DMS79 (cell line): ENCODE results near the gene PTGDR.

ENCODE experiments used
- DNase-seq: peaks from one replicate; lab custom pipeline; 2025; lab: John Stamatoyannopoulos, UW

The PTGDR gene

GRCh38 chr14:52265253-52265652 is 2.2 kb upstream of the PTGDR start:
- no peak for DNase-seq

DNA sequence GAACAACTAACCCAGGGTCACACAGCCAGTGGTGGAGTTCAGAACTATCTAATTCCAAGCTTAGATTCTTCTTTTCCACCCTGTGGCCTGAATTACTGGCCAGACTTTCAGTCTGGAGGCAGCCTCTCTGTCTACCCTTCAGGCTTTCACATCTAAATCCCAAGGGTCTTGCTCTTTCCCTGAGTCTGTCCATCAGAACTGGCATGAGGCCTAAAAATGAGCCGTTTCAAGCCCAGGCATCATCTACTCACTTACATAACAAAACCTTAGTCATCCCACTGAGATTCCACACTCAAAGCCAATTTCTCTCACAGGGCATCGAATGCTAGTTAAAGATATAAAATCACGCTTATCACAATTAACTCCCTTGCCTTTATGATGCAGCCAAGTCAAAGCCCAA is 1.3 kb upstream of the PTGDR start:
- no peak for DNase-seq

GRCh38 chr14:52266782-52267181 is 716 bp upstream of the PTGDR start:
- no peak for DNase-seq

DNA sequence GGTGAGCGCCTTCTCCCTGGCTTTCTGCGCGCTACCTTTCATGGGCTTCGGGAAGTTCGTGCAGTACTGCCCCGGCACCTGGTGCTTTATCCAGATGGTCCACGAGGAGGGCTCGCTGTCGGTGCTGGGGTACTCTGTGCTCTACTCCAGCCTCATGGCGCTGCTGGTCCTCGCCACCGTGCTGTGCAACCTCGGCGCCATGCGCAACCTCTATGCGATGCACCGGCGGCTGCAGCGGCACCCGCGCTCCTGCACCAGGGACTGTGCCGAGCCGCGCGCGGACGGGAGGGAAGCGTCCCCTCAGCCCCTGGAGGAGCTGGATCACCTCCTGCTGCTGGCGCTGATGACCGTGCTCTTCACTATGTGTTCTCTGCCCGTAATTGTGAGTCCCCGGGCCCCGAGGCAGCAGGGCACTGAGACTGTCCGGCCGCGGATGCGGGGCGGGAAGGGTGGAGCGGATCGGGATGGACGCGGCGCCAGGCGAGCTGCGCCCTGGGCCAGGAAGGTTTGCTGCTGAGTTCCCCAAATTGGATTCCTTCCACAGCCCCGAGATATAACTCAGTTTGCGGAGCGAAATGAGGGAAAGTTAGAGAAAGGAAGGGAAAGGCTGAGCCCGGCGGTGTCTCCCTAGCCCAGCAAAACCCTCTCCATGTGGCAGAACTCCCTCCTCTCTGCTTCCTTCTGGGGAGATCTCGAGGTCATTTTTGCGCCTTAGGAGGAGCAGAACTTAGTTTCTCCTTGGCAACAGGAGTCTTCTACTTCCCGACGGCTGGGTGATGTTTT is 972 bp downstream of the PTGDR start:
- no peak for DNase-seq

DNA sequence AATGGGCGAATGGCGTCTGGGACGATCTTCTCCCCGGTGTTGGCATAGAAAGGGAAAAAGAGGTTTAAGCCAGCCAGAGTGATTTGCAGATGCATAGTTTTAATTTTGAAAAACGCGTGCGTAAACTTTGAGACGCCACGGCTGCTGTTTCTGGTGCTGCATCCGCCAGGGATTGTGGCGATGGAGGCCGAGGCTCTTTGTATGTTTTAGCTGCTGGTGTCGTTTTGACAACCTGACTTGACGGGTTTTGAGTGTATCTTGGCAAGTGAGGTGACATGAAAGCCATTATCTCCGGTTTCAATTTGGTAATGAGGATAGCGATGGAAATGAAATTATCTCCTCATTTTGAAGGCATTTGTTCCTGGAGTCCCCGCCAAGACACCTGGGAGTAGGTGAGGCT is 1.6 kb downstream of the PTGDR start:
- DNase-seq = no peak

DNA sequence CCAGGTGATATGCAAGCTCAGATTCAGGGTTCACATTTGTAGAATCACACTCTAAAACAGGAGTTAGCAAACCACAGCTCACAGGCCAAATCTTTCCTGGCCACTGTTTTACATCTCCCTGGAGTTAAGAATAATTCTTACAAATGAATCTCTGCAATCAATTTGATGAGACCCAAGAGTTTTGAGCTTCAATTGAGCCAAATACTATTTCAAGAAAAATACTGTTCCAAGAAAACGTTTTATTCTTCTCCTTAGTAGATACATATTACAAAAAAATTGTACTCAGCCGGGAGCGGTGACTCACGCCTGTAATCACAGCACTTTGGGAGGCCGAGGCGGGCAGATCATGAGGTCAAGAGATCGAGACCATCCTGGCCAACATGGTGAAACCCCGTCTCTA is 2.5 kb downstream of the PTGDR start:
- DNase-seq = no peak

DNA sequence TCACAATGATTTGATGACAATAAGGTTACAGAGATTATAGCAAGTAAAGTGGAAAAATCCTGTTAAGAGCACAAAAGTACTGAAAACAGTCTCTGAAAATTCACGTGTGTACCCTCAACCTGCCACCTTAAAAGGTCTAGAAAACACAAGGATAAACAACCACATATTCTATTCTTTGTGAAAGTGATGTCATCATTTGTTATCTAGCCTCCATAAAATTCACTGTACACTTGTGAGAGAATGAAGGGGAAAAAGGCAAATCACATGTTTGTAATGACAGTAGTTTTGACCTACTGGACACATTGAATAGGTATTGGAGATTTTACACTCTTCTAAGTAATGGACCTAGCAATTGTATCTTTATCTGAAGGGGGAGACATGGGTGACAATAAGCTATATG is 4.0 kb downstream of the PTGDR start:
- no peak for DNase-seq

DNA sequence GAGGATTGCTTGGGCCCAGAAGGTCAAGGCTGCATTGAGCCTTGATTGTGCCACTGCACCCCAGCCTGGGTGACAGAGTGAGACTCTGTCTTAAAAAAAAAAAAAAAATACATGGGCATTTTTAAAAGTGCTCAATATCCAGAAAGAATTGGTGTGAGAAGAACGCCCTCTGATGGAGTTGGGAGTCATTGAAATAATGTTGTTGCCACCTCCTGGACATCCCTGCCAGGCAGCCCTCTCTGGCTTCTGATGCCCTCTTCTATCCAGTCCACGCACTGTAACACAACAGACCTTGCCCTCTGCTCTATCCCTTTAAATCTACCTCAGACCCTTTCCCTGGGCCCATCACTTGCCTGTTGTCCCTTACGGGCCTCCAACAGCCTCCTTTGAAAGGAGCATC is 4.9 kb downstream of the PTGDR start:
- no peak for DNase-seq

DNA sequence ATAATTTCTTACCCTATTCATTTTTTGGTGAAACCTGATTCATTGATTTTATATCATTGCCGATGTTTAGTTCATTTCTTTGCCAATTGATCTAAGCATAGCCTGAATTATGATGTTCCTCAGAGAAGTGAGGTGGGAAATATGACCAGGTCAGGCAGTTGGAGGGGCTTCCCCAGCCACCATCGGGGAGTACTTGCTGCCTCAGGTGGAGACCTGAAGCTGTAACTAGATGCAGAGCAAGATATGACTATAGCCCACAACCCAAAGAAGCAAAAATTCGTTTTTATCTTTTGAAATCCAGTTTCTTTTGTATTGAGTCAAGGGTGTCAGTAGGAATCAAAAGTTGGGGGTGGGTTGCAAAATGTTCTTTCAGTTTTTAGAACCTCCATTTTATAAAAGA is 7.9 kb downstream of the PTGDR start:
- no peak for DNase-seq

- no peak for DNase-seq
Measured at GRCh38 chr14:52277552-52277951, 10.1 kb downstream of the PTGDR start.

GRCh38 chr14:52279408-52279807 is 11.9 kb downstream of the PTGDR start:
- DNase-seq = no peak

DNA sequence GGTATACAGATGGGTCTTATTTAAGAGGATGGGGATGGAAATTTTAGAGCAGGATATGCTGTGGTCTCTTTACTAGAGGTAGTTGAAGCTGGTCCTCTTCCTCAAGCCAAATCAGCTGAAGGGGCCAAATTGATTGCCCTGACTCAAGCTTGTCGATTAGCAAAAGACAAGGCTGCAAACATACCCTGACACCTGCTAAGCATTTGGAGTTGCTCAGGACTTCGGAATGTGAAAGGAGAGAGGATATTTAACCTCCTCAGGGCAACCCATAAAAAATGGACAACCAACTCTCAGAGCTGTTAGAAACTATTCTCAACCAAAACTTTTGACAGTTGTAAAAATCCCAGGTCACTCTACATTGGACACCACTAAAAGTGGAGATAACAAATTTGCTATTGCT is 15.6 kb downstream of the PTGDR start:
- no peak for DNase-seq

DNA sequence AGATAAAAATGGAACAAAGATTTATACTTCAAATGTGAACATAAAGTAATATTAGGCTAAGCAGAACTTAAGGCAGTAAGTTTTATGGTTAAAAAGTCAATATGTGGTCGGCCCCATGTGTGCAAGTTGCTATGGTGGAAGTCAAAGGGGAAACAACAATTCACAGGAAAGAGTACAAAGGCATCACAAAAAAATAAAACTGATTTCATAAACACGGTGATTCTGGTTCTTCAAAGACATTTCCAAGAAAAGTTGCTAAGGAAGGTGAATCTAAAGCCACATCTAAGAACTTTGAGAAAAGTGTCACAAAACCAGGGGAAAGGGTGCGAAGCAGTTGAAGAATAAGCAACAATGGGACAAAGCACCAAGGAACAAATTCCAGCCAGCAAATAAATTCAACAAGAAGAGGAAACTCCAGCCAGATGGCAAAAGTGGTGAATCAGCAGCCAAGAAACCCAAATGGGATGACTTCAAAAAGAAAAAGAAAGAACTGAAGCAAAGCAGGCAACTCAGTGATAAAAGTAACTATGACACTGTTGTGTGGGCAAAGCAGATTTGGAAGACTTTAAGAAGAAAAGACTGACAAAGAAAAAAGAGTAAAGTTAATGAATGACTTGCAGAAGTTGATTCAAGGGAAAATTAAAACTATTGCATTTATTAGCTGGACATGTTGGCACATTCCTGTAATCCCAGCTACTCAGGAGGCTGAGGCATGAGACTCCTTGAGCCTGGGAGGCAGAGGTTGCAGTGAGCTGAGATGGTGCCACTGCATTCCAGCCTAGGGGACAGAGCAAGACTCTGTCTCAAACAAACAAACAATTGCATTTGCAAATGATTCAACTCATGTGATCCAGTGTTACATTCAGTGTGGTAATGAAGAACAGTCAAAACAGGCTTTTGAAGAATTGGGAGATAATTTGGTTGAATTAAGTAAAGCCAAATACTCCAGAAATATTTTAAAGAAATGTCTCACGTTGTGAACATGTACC is 19.5 kb downstream of the PTGDR start:
- no peak for DNase-seq

GRCh38 chr14:52296378-52296777 is 28.9 kb downstream of the PTGDR start:
- no peak for DNase-seq

DNA sequence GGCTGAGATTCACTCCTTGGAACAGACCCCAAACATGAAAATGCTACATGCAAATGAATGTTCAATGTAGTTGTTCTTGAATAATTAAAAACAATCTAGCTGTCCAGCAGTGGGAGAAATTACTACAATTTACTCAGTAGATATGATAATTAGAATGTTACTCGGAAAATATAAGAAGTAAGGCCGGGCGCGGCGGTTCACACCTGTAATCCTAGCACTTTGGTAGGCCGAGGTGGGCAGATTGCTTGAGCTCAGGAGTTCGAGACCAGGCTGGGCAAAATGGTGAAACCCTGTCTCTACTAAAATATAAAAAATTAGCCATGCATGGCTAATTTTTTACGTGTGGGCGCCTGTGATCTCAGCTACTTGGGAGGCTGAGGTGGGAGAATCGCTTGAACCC is 31.3 kb downstream of the PTGDR start:
- no peak for DNase-seq

- DNase-seq = peak; percentile 28
Measured at GRCh38 chr14:52299692-52300278, 32.3 kb downstream of the PTGDR start.

- no peak for DNase-seq
Measured at GRCh38 chr14:52303236-52303635, 35.7 kb downstream of the PTGDR start.

DNA sequence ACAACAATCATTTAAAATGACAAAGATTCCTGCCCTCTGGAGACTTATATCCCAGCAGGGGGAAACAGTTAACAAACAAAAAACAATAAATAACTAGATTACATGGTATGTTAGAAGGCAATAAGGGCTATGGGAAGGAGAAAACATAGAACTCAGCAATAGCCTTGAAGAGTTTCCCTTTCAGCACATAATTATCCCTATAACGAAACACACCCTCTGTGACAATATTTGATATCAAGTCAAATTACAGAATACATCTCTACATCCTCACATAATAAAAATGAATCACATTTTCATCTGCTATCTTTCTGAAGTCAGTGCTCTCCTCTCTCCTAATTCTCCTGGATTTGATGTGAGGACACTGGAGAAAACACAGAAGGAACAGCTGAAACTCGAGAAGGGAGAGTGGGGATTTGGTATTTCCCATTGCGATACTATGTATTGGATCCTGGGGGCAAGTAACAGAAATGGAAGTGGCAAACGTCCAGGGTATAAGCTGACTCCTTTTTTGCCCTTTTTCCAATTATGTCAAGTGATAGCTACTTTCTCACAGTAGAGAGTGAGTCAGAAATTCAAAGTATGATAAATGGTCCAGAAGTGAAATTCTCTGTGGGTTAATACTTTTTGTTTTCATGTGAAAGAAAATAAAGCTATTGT is 36.9 kb downstream of the PTGDR start:
- no peak for DNase-seq

DNA sequence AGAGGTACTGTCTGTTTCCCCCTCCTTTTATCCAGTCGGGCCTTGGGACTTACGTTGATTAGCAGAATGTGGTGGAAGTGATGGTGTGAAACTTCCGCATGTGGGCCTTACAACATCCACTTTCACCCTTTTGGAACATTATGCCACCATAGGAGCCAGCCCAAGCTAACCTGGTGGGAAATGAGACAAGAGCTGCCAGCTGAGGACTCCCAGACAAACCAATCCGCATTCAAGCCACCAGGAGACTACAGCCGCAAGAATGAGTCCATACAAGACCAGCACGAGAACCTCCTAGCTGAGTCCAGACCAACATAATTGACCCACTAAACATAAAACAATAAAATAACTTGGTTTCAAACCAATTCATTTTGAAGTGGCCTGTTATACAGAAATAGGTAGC is 37.5 kb downstream of the PTGDR start:
- DNase-seq = no peak

GRCh38 chr14:52307376-52307775 is 39.9 kb downstream of the PTGDR start:
- DNase-seq = no peak

DNA sequence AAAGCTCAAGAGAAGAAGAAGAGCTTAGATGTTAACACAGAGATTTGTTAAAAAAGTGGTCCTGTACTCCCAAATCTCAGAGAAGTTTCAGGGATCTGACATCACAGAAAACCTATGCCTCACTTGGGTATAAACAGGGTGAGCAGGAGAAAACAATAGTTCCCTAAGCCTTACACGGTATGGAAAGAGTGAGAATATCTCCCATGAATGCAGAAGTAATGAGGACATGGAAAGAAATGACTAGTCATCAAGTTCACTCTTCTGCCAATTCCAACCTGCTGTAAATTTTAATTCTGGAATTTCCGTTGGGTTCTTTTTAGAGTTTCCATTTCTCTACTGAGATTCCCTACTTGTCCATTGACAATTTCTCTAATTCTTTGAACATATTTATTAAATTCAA is 40.4 kb downstream of the PTGDR start:
- DNase-seq = no peak

DNA sequence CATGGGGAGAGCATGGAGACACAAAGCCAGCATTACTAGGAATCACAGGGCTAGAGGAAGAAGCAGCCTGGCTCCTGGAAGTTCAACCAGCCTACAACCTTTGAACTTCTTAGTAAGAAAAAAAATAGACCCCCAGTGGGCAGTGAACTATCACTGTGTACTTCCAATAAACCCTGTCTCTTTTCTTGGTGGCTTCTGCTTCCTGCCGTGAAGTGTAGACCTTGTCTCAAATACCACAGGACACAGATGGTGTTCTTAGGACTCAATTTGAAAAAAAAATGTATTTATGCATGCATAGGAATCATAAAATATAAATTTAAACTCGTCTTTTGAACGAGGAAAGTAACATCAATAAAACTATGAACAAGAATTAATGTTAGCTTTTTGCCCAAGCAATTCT is 43.0 kb downstream of the PTGDR start:
- no peak for DNase-seq
